GM12878 (cell line): ENCODE results near the gene RPP30. TPM values are rescaled to one million over a fixed set of nuclear protein-coding genes. Genes with fewer than 3 reads are reported as not detected.

Experiments used
- ATAC-seq: fragments of 200-7000 bp; cut with Tn5 transposase; 3 replicates; pipeline ENCODE4 v1.9.1; 2020; ENCODE audit warnings: mild to moderate bottlenecking, moderate library complexity
- BruUV-seq: library from RNA; stranded (reverse); fragments of 400-500 nt; replicated peaks from 2 replicates; lab custom pipeline; 2021; lab: Mats Ljungman, UMichigan
- CTCF ChIA-PET: fragments of 300-600 bp; sonication (Branson Sonifier 250); formaldehyde crosslinking; extraction: SDS; loops from one replicate; lab custom pipeline; 2021; ENCODE audit warnings: inconsistent platforms; lab: Yijun Ruan, JAX
- POLR2A ChIA-PET: fragments of 350-600 bp; formaldehyde crosslinking; extraction: SDS; loops from one replicate; lab custom pipeline; 2021; ENCODE audit warnings: inconsistent platforms; lab: Charles Lee
- RAD21 ChIA-PET: fragments of 300-600 bp; sonication (Branson Sonifier 250); formaldehyde crosslinking; loops from one replicate; lab custom pipeline; 2023; ENCODE audit warnings: antibody characterized with exemption; ENCODE audit not compliant: unreplicated experiment; lab: Charles Lee
- SMC1A ChIA-PET: fragments of 300-600 bp; sonication (Branson Sonifier 250); formaldehyde crosslinking; loops from one replicate; lab custom pipeline; 2023; ENCODE audit not compliant: unreplicated experiment, uncharacterized antibody; lab: Charles Lee
- DNase-seq: peaks from one replicate; pipeline ENCODE4 v3.0.0-alpha.2; 2011; ENCODE audit warnings: low read depth, low spot score
- FAIRE-seq: peaks from 3 replicates; lab custom pipeline; 2011; peaks lifted over from hg19 to GRCh38; lab: Jason Lieb, UNC
- H2AFZ ChIP-seq: 2 replicates; pipeline ENCODE4 v1.6.0; 2011; ENCODE audit warnings: low read depth, low read length, control low read depth; ENCODE audit not compliant: control insufficient read depth
- H3K27ac ChIP-seq: 2 replicates; pipeline ENCODE4 v1.5.1; 2011; ENCODE audit warnings: control low read depth; ENCODE audit not compliant: control insufficient read depth, insufficient read depth
- H3K27me3 ChIP-seq, 2 experiments: replicated peaks in 1 of 2; 2 replicates each; pipeline versions ENCODE4 v1.6.0 to v1.6.1; 2011; ENCODE audit warnings: low read length in 1 of 2; ENCODE audit not compliant: control insufficient read depth in 2 of 2, insufficient read depth in 2 of 2
- H3K36me3 ChIP-seq, 2 experiments: 2 replicates each; pipeline ENCODE4 v1.5.1; 2011; ENCODE audit warnings: low read length in 1 of 2; ENCODE audit not compliant: control insufficient read depth in 2 of 2, insufficient read depth in 2 of 2
- H3K4me1 ChIP-seq: 2 replicates; pipeline ENCODE4 v1.6.1; 2011; ENCODE audit warnings: mild to moderate bottlenecking, low read length, moderate library complexity, mixed read lengths; ENCODE audit not compliant: control insufficient read depth, insufficient read depth
- H3K4me2 ChIP-seq: 2 replicates; pipeline ENCODE4 v1.6.0; 2011; ENCODE audit warnings: control low read depth; ENCODE audit not compliant: control insufficient read depth, insufficient read depth
- H3K4me3 ChIP-seq: fragments of 200-600 bp; sonication (generic); 2 replicates; pipeline ENCODE4 v1.5.1; 2016
- H3K79me2 ChIP-seq: 2 replicates; pipeline ENCODE4 v1.6.0; 2011; ENCODE audit warnings: low read length; ENCODE audit not compliant: control insufficient read depth, insufficient read depth
- H3K9ac ChIP-seq: 2 replicates; pipeline ENCODE4 v1.8.0; 2011; ENCODE audit warnings: low read length, control low read depth, mixed read lengths; ENCODE audit not compliant: control insufficient read depth, insufficient read depth
- H3K9me3 ChIP-seq: replicated peaks from 3 replicates; pipeline ENCODE4 v1.5.1; 2011; ENCODE audit warnings: mild to moderate bottlenecking, low read length; ENCODE audit not compliant: control insufficient read depth, insufficient read depth
- H4K20me1 ChIP-seq: 2 replicates; pipeline ENCODE4 v1.6.0; 2011; ENCODE audit not compliant: control insufficient read depth, insufficient read depth
- WGBS: methylation state at CpG from one replicate; pipeline ENCODE4 v1.1.6; 2016; ENCODE audit warnings: low lambda C conversion rate; ENCODE audit not compliant: insufficient replicate concordance, insufficient coverage; ENCODE audit errors: missing lambda C conversion rate; 5-methylcytosine and 5-hydroxymethylcytosine counted together
- in situ Hi-C: fragments of 300-500 bp; cut with MboI; formaldehyde crosslinking; loops from 9 replicates; pipeline ENCODE4 v1.14.3; 2018; ENCODE audit warnings: mixed read lengths
- intact Hi-C: fragments of 100-400 bp; cut with micrococcal nuclease; formaldehyde crosslinking; loops from one replicate; pipeline ENCODE4 v1.14.2; 2022; ENCODE audit not compliant: unreplicated experiment
- polyA plus RNA-seq, 11 experiments: library from polyadenylated mRNA; depleted of rRNA in 4 of 11; unstranded in 6 of 11; stranded (reverse) in 5 of 11; fragments of >200 nt; fragmentation: Nextera tagmentation in 4 of 11; fragmentation: Illumina TruSeq in 1 of 11; extraction: Ambion mirVana in 4 of 11; extraction: Trizol in 1 of 11; gene quantifications; 1 replicate in 1 of 11; 2 replicates in 10 of 11; pipeline versions ENCODE4 v1.2.1 to v1.2.3, GENCODE V29; 2011 to 2016; ENCODE audit warnings: inconsistent platforms in 2 of 11, missing spikeins in 2 of 11, low read depth in 1 of 11
- total RNA-seq, 4 experiments: library from RNA; depleted of rRNA in 3 of 4; stranded (reverse); fragments of >200 nt in 3 of 4; fragmentation: Illumina TruSeq in 1 of 4; extraction: Trizol in 1 of 4; gene quantifications; 2 replicates each; pipeline versions ENCODE4 v1.2.1 to v1.2.3, GENCODE V29; 2013 to 2021
- TF ChIP-seq, protein P1 (sequence below): fragments of 450-650 bp; IDR thresholded peaks from 2 replicates; pipeline ENCODE4 v1.6.1; 2017; ENCODE audit warnings: mild to moderate bottlenecking, low read depth, inconsistent platforms; ENCODE audit not compliant: poor library complexity, severe bottlenecking

RPP30 gene
- total and polyA plus RNA-seq, 10 of the 15 experiments (the other 5 are each of a cell fraction or from before 2014, with no cell fraction given) = 48.0 to 208 (median 72.6) TPM

DNA sequence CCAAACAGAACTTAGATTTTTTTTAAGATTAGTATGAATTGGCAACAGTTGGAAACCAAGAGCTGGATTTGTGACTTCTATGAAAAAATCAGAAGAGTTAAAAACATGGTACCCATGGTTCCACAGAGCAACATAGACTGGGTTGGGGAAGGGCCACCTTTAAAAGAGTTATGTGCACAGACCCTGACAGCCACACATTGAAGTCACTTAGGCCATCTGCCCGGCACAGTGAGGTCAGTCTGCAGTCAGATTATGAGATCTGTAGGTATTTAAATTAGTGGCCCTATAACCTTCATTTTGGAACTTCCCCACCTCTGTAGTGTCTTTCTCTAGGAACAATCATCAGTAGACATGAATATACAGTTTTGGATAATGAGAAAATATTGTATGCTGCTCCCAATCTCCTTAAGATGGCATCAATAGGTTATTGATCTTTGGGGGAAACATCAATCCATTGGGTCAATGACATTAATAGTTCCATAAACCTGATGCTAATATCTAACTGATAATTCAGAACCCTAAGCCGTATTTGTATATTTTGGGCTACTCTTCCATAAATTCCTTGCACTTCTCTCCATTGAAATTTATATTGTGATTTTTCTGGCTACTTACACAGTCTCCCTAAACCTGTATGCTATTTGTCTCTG lies 42.1 kb downstream of the RPP30 start:
- Histone ChIP-seq H3K36me3 (no peaks in the 10 kb centered on the region), H4K20me1 (no peaks in the 10 kb centered on the region)
- no peak for FAIRE-seq
- no peak for DNase-seq
- POLR2A ChIA-PET = no interaction called here
- TF ChIP-seq, protein P1, sequence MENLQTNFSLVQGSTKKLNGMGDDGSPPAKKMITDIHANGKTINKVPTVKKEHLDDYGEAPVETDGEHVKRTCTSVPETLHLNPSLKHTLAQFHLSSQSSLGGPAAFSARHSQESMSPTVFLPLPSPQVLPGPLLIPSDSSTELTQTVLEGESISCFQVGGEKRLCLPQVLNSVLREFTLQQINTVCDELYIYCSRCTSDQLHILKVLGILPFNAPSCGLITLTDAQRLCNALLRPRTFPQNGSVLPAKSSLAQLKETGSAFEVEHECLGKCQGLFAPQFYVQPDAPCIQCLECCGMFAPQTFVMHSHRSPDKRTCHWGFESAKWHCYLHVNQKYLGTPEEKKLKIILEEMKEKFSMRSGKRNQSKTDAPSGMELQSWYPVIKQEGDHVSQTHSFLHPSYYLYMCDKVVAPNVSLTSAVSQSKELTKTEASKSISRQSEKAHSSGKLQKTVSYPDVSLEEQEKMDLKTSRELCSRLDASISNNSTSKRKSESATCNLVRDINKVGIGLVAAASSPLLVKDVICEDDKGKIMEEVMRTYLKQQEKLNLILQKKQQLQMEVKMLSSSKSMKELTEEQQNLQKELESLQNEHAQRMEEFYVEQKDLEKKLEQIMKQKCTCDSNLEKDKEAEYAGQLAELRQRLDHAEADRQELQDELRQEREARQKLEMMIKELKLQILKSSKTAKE = no peak
- TF ChIP-seq, all 136 proteins: peak for 0
- no TSS peak for BruUV-seq
- RAD21 ChIA-PET = interaction anchor here (0.7 to 6.1 kb wide), 5 partner anchors 175 to 639 kb away, joined by 3 to 184 read pairs (median 9); no protein-coding TSS in a partner anchor
- Histone ChIP-seq H2AFZ (no peak overlapping the region), H3K27ac (no peak overlapping the region), H3K9ac (no peak overlapping the region), H3K27me3 (no peaks in the 10 kb centered on the region), H3K4me1 (no peaks in the 10 kb centered on the region), H3K4me2 (no peak overlapping the region), H3K9me3 (no peaks in the 10 kb centered on the region; the same call in 2 of the 3 replicates), H3K4me3 (no peak overlapping the region), H3K79me2 (no peaks in the 10 kb centered on the region)
- CTCF ChIA-PET = interaction anchor here (1.1 to 8.8 kb wide), 7 partner anchors 8 to 337 kb away, joined by 3 to 253 read pairs (median 22); partner anchors contain the start of gene ANKRD1
- in situ Hi-C loops (loop anchor here (5.0 kb wide), 1 partner anchor 333 kb away; no protein-coding TSS in a partner anchor), intact Hi-C loops (no loop called here)
- peak; percentile 53 for ATAC-seq
- WGBS = 64% methylated on average over 2 of the region's 2 CpGs
- SMC1A ChIA-PET = interaction anchor here (0.7 to 10.0 kb wide), 12 partner anchors 10 to 369 kb away, joined by 3 to 202 read pairs (median 4); no protein-coding TSS in a partner anchor
